H1 (cell line): Measurements from ENCODE around the gene ENDOV. TPM values are rescaled to one million over a fixed set of nuclear protein-coding genes. Genes with fewer than 3 reads are reported as not detected.

Source experiments
- CTCF ChIA-PET: fragments of 300-600 bp; sonication (Branson Sonifier 250); formaldehyde crosslinking; loops from one replicate; lab custom pipeline; 2021; ENCODE audit not compliant: partially characterized antibody; lab: Charles Lee
- POLR2A ChIA-PET: fragments of 300-600 bp; sonication (Branson Sonifier 250); formaldehyde crosslinking; loops from one replicate; lab custom pipeline; 2021; ENCODE audit warnings: inconsistent platforms; ENCODE audit not compliant: partially characterized antibody; lab: Charles Lee
- DNase-seq, 2 experiments: peaks; one replicate each; pipeline versions ENCODE4 v3.0.0 to v3.0.0-alpha.2; 2010 to 2022; ENCODE audit warnings: low spot score in 2 of 2, low read depth in 1 of 2, mixed read lengths in 1 of 2
- FAIRE-seq: peaks from 2 replicates; lab custom pipeline; 2011; peaks lifted over from hg19 to GRCh38; lab: Jason Lieb, UNC
- H2AFZ ChIP-seq: 2 replicates; pipeline ENCODE4 v1.8.1; 2012; ENCODE audit warnings: low read length, inconsistent platforms
- H2AK5ac ChIP-seq: 2 replicates; pipeline ENCODE4 v1.6.1; 2013; ENCODE audit warnings: low read depth, low read length
- H2BK120ac ChIP-seq: replicated peaks from 2 replicates; pipeline ENCODE3; 2013; ENCODE audit warnings: low read depth, low read length, inconsistent platforms
- H2BK12ac ChIP-seq: 2 replicates; pipeline ENCODE4 v1.6.1; 2013; ENCODE audit warnings: low read depth, low read length
- H2BK15ac ChIP-seq: 2 replicates; pipeline ENCODE4 v1.6.1; 2013; ENCODE audit warnings: low read length
- H2BK20ac ChIP-seq: 2 replicates; pipeline ENCODE4 v1.6.1; 2013; ENCODE audit warnings: low read length
- H2BK5ac ChIP-seq: 2 replicates; pipeline ENCODE4 v1.6.1; 2013; ENCODE audit warnings: low read depth, low read length
- H3K14ac ChIP-seq: 2 replicates; pipeline ENCODE4 v1.6.1; 2013; ENCODE audit warnings: inconsistent platforms; ENCODE audit not compliant: insufficient read length
- H3K18ac ChIP-seq: 2 replicates; pipeline ENCODE4 v1.6.1; 2013; ENCODE audit warnings: low read length; ENCODE audit errors: extremely low read depth
- H3K23ac ChIP-seq: 2 replicates; pipeline ENCODE4 v1.6.1; 2013; ENCODE audit warnings: inconsistent platforms; ENCODE audit not compliant: insufficient read length
- H3K23me2 ChIP-seq: 2 replicates; pipeline ENCODE4 v1.6.1; 2013; ENCODE audit warnings: low read depth, low read length
- H3K27ac ChIP-seq: 2 replicates; pipeline ENCODE4 v1.6.1; 2011; ENCODE audit warnings: low read depth, low read length, inconsistent platforms
- H3K27me3 ChIP-seq, 4 experiments: replicated peaks in 1 of 4; 1 replicate in 1 of 4; 2 replicates in 3 of 4; pipeline versions ENCODE4 v1.6.1 to v1.8.1; 2011 to 2013; ENCODE audit warnings: low read length in 3 of 4, mild to moderate bottlenecking in 3 of 4, inconsistent platforms in 2 of 4, mixed read lengths in 2 of 4, moderate library complexity in 1 of 4; ENCODE audit not compliant: control insufficient read depth in 3 of 4, insufficient read depth in 3 of 4; ENCODE audit errors: extremely low read depth in 1 of 4
- H3K36me3 ChIP-seq, 4 experiments: 2 replicates each; pipeline versions ENCODE4 v1.6.1 to v1.8.1; 2011 to 2013; ENCODE audit warnings: mild to moderate bottlenecking in 4 of 4, low read length in 3 of 4, moderate library complexity in 2 of 4, control low read depth in 1 of 4, inconsistent platforms in 1 of 4; ENCODE audit not compliant: insufficient read depth in 4 of 4, control insufficient read depth in 2 of 4
- H3K4ac ChIP-seq: replicated peaks from 2 replicates; pipeline ENCODE3; 2013; ENCODE audit warnings: low read length, low read depth, mixed read lengths, inconsistent platforms; ENCODE audit not compliant: insufficient read length
- H3K4me1 ChIP-seq, 4 experiments: replicated peaks in 1 of 4; 1 replicate in 1 of 4; 2 replicates in 3 of 4; pipeline versions ENCODE4 v1.6.1 to v1.8.1; 2011 to 2013; ENCODE audit warnings: low read length in 3 of 4, inconsistent platforms in 2 of 4, mixed read lengths in 1 of 4; ENCODE audit not compliant: insufficient read depth in 4 of 4, control insufficient read depth in 3 of 4
- H3K4me2 ChIP-seq, 2 experiments: 2 replicates each; pipeline versions ENCODE4 v1.6.1 to v1.8.1; 2011 to 2013; ENCODE audit warnings: low read depth in 2 of 2, low read length in 2 of 2, control low read depth in 1 of 2, inconsistent platforms in 1 of 2, mild to moderate bottlenecking in 1 of 2; ENCODE audit not compliant: insufficient read depth in 1 of 2
- H3K4me3 ChIP-seq, 4 experiments: fragments of 200-600, 300-600 bp in 1 of 4; sonication (generic), shearing (Covaris generic), sonication (Bioruptor Twin) in 1 of 4; 2 replicates each; pipeline versions ENCODE4 v1.5.1 to v1.8.1; 2011 to 2016; ENCODE audit warnings: low read length in 4 of 4, low read depth in 3 of 4, control low read depth in 2 of 4, inconsistent platforms in 2 of 4, mild to moderate bottlenecking in 2 of 4, mixed read lengths in 1 of 4, moderate library complexity in 1 of 4; ENCODE audit not compliant: insufficient read depth in 2 of 4; ENCODE audit errors: extremely low read depth in 1 of 4
- H3K56ac ChIP-seq: replicated peaks from 2 replicates; pipeline ENCODE3; 2013; ENCODE audit warnings: low read depth, mild to moderate bottlenecking, mixed read lengths, low read length, inconsistent platforms; ENCODE audit not compliant: insufficient read length
- H3K79me1 ChIP-seq: 2 replicates; pipeline ENCODE4 v1.6.1; 2013; ENCODE audit warnings: low read depth, low read length, control low read depth
- H3K79me2 ChIP-seq, 2 experiments: 2 replicates each; pipeline versions ENCODE4 v1.6.1 to v1.8.1; 2012 to 2013; ENCODE audit warnings: low read length in 2 of 2, mild to moderate bottlenecking in 2 of 2, inconsistent platforms in 1 of 2; ENCODE audit not compliant: insufficient read depth in 2 of 2, control insufficient read depth in 1 of 2
- H3K9ac ChIP-seq, 4 experiments: replicated peaks in 1 of 4; 1 replicate in 1 of 4; 2 replicates in 3 of 4; pipeline versions ENCODE4 v1.6.1 to v1.8.1; 2011 to 2013; ENCODE audit warnings: low read depth in 3 of 4, low read length in 3 of 4, control low read depth in 2 of 4, mild to moderate bottlenecking in 2 of 4, moderate library complexity in 2 of 4, inconsistent platforms in 1 of 4; ENCODE audit errors: extremely low read depth in 1 of 4
- H3K9me3 ChIP-seq, 2 experiments: 2 replicates each; pipeline versions ENCODE4 v1.6.1 to v1.8.1; 2012 to 2013; ENCODE audit warnings: mild to moderate bottlenecking in 2 of 2, moderate library complexity in 2 of 2, control low read depth in 1 of 2, inconsistent platforms in 1 of 2, low read depth in 1 of 2, low read length in 1 of 2, mixed read lengths in 1 of 2; ENCODE audit not compliant: insufficient read depth in 2 of 2
- H4K20me1 ChIP-seq, 2 experiments: replicated peaks in 1 of 2; 2 replicates each; pipeline versions ENCODE3 to v1.8.1; 2011 to 2013; ENCODE audit warnings: inconsistent platforms in 2 of 2, low read length in 2 of 2, mild to moderate bottlenecking in 1 of 2; ENCODE audit not compliant: insufficient read depth in 2 of 2, control insufficient read depth in 1 of 2
- H4K5ac ChIP-seq: 2 replicates; pipeline ENCODE4 v1.6.1; 2013; ENCODE audit warnings: low read length, low read depth, mixed read lengths, inconsistent platforms; ENCODE audit not compliant: insufficient read length
- H4K8ac ChIP-seq: 2 replicates; pipeline ENCODE4 v1.8.0; 2013; ENCODE audit warnings: mild to moderate bottlenecking, moderate library complexity, low read length, inconsistent platforms; ENCODE audit not compliant: insufficient read depth; ENCODE audit errors: extremely low read depth
- H4K91ac ChIP-seq: replicated peaks from 2 replicates; pipeline ENCODE3; 2013; ENCODE audit warnings: low read length, mixed read lengths, inconsistent platforms; ENCODE audit not compliant: insufficient read length
- CTBP2 ChIP-seq: IDR thresholded peaks from 2 replicates; pipeline ENCODE4 v1.7.0; 2011; ENCODE audit warnings: borderline replicate concordance, mild to moderate bottlenecking, moderate library complexity, mixed read lengths, low read length; ENCODE audit not compliant: insufficient read depth, insufficient read length
- EP300 ChIP-seq, 2 experiments: IDR thresholded peaks; 1 replicate in 1 of 2; 2 replicates in 1 of 2; pipeline ENCODE4 v1.6.1; 2011 to 2012; ENCODE audit warnings: low read depth in 2 of 2, low read length in 2 of 2, mild to moderate bottlenecking in 2 of 2, borderline replicate concordance in 1 of 2, inconsistent platforms in 1 of 2, moderate library complexity in 1 of 2
- EZH2 ChIP-seq: fragments of 200-600 bp; sonication (generic); IDR thresholded peaks from 2 replicates; pipeline ENCODE4 v1.7.1; 2012; ENCODE audit warnings: low read depth, mild to moderate bottlenecking, moderate library complexity, low read length, inconsistent platforms; ENCODE audit not compliant: severe bottlenecking
- JUND ChIP-seq: IDR thresholded peaks from 2 replicates; pipeline ENCODE4 v1.6.1; 2011; ENCODE audit warnings: mild to moderate bottlenecking, improper control_type of control experiment, low read length
- WGBS, 2 experiments: shearing (Covaris generic) in 1 of 2; methylation state at CpG; one replicate each; pipeline versions ENCODE4 v1.1.6 to v1.1.7; 2013 to 2015; ENCODE audit warnings: low lambda C conversion rate in 2 of 2, mixed read lengths in 2 of 2, inconsistent platforms in 1 of 2, low coverage in 1 of 2, missing lambda C conversion rate in 1 of 2; ENCODE audit not compliant: insufficient replicate concordance in 2 of 2, insufficient coverage in 1 of 2, insufficient read length in 1 of 2; ENCODE audit errors: extremely low coverage in 1 of 2, missing lambda C conversion rate in 1 of 2; 5-methylcytosine and 5-hydroxymethylcytosine counted together
- polyA plus RNA-seq, 7 experiments: library from polyadenylated mRNA; depleted of rRNA in 3 of 7; stranded (reverse) in 5 of 7; unstranded in 2 of 7; fragments of >200 nt in 5 of 7; fragments of 200-250 nt in 2 of 7; gene quantifications; 1 replicate in 5 of 7; 2 replicates in 1 of 7; 4 replicates in 1 of 7; pipeline versions ENCODE4 v1.2.1 to v1.2.3, GENCODE V29; 2011 to 2013; ENCODE audit warnings: missing spikeins in 2 of 7, mixed read lengths in 2 of 7
- total RNA-seq: library from RNA; stranded (reverse); fragmentation: NEBNext Ultra II Directional; extraction: Animal tissue kit (Norgen Biotek cat#: 25700); gene quantifications from 2 replicates; pipeline ENCODE4 v1.2.1, GENCODE V29; 2021

ENDOV gene
- total and polyA plus RNA-seq, 2 of the 8 experiments (the other 6 are each of a cell fraction or from before 2014, with no cell fraction given): 10.6 to 13.3 TPM

GRCh38 chr17:80389011-80389995, 25.7 kb upstream of the ENDOV start:
- Histone ChIP-seq H3K4me3 (no peak overlapping the region), H2BK120ac (no peak overlapping the region), H3K23me2 (no peaks in the 10 kb centered on the region), H3K18ac (no peak overlapping the region), H3K56ac (no peak overlapping the region), H3K27ac (no peak overlapping the region), H2BK12ac (no peak overlapping the region), H2BK5ac (no peak overlapping the region), H4K91ac (no peak overlapping the region), H2BK20ac (no peak overlapping the region), H4K8ac (no peak overlapping the region), H3K79me2 (no peaks in the 10 kb centered on the region), H3K9ac (no peak overlapping the region), H3K4me1 (no peaks in the 10 kb centered on the region), H3K79me1 (no peaks in the 10 kb centered on the region; the same call in none of the 2 replicates), H2AFZ (no peak overlapping the region), H2BK15ac (no peak overlapping the region), H3K14ac (no peak overlapping the region), H4K20me1 (peaks cover 2% of the 10 kb centered on the region in 2 experiments), H4K5ac (no peak overlapping the region), H3K36me3 (peaks cover 15 to 55% (median 21%) of the 10 kb centered on the region in 4 experiments; a peak in 6 of 8 replicates), H3K4me2 (no peak overlapping the region), H3K23ac (no peak overlapping the region), H3K4ac (no peak overlapping the region), H2AK5ac (no peak overlapping the region), H3K27me3 (no peaks in the 10 kb centered on the region), H3K9me3 (no peaks in the 10 kb centered on the region)
- ChIA-PET POLR2A (no interaction called here), CTCF (interaction anchor here (0.6 to 2.4 kb wide), 2 partner anchors 28 to 599 kb away, joined by 3 to 8 read pairs; no protein-coding TSS in a partner anchor)
- DNase-seq (no peak), FAIRE-seq (no peak)
- TF ChIP-seq EZH2: no peak
- TF ChIP-seq CTBP2: no peak
- TF ChIP-seq EP300 (IDR thresholded peaks at IDR 0.05; ENCODE audit: borderline replicate concordance in 1 of 2, low read depth in 2 of 2, low read length in 2 of 2): no peak
- TF ChIP-seq JUND: no peak
- 89% methylated on average over 20 of the region's 22 CpGs; no CpG with 5 or more reads in 1 of the 2 experiments for WGBS, 2 experiments
